HEK293T (cell line): Measurements from ENCODE around the gene COL4A6.

Source experiments
- ARNT ChIP-seq: fragments of 450-650 bp; IDR thresholded peaks from 2 replicates; pipeline ENCODE4 v1.6.1; 2017; ENCODE audit warnings: mild to moderate bottlenecking
- ELF4 ChIP-seq: fragments of 450-650 bp; IDR thresholded peaks from 2 replicates; pipeline ENCODE4 v1.6.1; 2017; ENCODE audit warnings: antibody characterized with exemption
- FOXA1 ChIP-seq: fragments of 450-650 bp; IDR thresholded peaks from 2 replicates; pipeline ENCODE4 v1.6.1; 2016; ENCODE audit warnings: mild to moderate bottlenecking
- FOXM1 ChIP-seq: fragments of 450-650 bp; IDR thresholded peaks from 2 replicates; pipeline ENCODE4 v1.6.1; 2017; ENCODE audit warnings: mild to moderate bottlenecking, borderline replicate concordance
- L3MBTL2 ChIP-seq: fragments of 450-650 bp; conservative IDR thresholded peaks from 2 replicates; pipeline ENCODE4 v1.6.1; 2016; ENCODE audit warnings: mild to moderate bottlenecking
- NFRKB ChIP-seq: fragments of 450-650 bp; IDR thresholded peaks from 2 replicates; pipeline ENCODE4 v1.6.1; 2016; ENCODE audit warnings: mild to moderate bottlenecking, moderate library complexity
- SP1 ChIP-seq: fragments of 450-650 bp; IDR thresholded peaks from 2 replicates; pipeline ENCODE4 v1.6.1; 2017
- SUZ12 ChIP-seq: fragments of 450-650 bp; IDR thresholded peaks from 2 replicates; pipeline ENCODE4 v1.6.1; 2016; ENCODE audit warnings: mild to moderate bottlenecking

DNA sequence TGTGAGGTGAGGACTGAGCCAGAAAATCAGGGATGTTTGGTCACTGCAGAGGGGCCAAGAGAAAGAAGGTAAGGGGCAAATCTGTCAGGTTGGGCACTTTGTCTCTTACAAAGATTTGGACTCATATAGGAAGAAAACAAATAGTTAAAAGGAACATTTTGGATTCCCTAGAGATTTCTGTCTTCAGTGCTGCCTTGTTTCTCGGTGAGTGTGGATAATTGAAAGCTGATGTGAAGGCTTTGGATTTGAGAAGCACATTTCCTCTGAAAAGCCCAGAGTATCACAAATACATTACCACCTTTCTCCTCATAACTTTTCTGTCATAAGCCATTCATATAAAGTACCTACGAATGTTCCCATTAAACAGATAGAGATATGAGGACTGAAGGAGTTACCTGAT is 239.2 kb downstream of the COL4A6 start:
- TF ChIP-seq SP1, result no peak
- TF ChIP-seq FOXA1, result no peak
- no peak for TF ChIP-seq ELF4
- TF ChIP-seq NFRKB, result no peak
- TF ChIP-seq ARNT, result no peak
- no peak for TF ChIP-seq FOXM1
- no peak for TF ChIP-seq L3MBTL2
- TF ChIP-seq SUZ12, result no peak
